Right lobe of liver (tissue), 4 donors: ENCODE results near the gene POU5F1.

Experiments used
- POLR2A ChIP-seq: fragments of 450-650 bp; IDR thresholded peaks from one replicate; pipeline ENCODE4 v1.6.1; 2017; ENCODE audit warnings: antibody characterized with exemption, mild to moderate bottlenecking
- TF ChIP-seq, protein P1 (sequence below), 4 donors: fragments of 200-600 bp in 3 of 4; fragments of 450-650 bp in 1 of 4; IDR thresholded peaks; one replicate each; pipeline versions ENCODE4 v1.5.1 to v1.8.0; 2016 to 2022; ENCODE audit warnings: antibody characterized with exemption in 4 of 4, mild to moderate bottlenecking in 2 of 4
- donor health status: DM: no; HTN: no; CAD: no.
- donor health status: DM: no; HTN: no; CAD: no.
- donor health status: DM: no; HTN: yes; CAD: no.

GRCh38 chr6:31145386-31145785, 25.1 kb downstream of the POU5F1 start:
- TF ChIP-seq, protein P1, sequence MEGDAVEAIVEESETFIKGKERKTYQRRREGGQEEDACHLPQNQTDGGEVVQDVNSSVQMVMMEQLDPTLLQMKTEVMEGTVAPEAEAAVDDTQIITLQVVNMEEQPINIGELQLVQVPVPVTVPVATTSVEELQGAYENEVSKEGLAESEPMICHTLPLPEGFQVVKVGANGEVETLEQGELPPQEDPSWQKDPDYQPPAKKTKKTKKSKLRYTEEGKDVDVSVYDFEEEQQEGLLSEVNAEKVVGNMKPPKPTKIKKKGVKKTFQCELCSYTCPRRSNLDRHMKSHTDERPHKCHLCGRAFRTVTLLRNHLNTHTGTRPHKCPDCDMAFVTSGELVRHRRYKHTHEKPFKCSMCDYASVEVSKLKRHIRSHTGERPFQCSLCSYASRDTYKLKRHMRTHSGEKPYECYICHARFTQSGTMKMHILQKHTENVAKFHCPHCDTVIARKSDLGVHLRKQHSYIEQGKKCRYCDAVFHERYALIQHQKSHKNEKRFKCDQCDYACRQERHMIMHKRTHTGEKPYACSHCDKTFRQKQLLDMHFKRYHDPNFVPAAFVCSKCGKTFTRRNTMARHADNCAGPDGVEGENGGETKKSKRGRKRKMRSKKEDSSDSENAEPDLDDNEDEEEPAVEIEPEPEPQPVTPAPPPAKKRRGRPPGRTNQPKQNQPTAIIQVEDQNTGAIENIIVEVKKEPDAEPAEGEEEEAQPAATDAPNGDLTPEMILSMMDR (IDR thresholded peaks at IDR 0.05), result no peak
- TF ChIP-seq POLR2A, result no peak
